HG02678 (cell line): ENCODE measurements around the gene IL17RD.

ENCODE experiments used
- ATAC-seq: cut with Tn5 transposase; IDR thresholded peaks from one replicate; pipeline ENCODE4 v1.9.1; 2021; ENCODE audit warnings: mild to moderate bottlenecking, moderate library complexity; ENCODE audit not compliant: unreplicated experiment

The IL17RD gene

GRCh38 chr3:57131210-57131588 lies 34.0 kb downstream of the IL17RD start:
- no peak for ATAC-seq

GRCh38 chr3:57130571-57131209 lies 34.5 kb downstream of the IL17RD start:
- no peak for ATAC-seq

GRCh38 chr3:57128826-57129667 lies 36.1 kb downstream of the IL17RD start:
- ATAC-seq = no peak

- ATAC-seq = no peak
Observed at GRCh38 chr3:57127891-57128518, 37.1 kb downstream of the IL17RD start.

- no peak for ATAC-seq
Observed at GRCh38 chr3:57126244-57126643, 38.9 kb downstream of the IL17RD start.

GRCh38 chr3:57120451-57121174 lies 44.5 kb downstream of the IL17RD start:
- no peak for ATAC-seq

GRCh38 chr3:57120040-57120439 lies 45.1 kb downstream of the IL17RD start:
- no peak for ATAC-seq

- no peak for ATAC-seq
Observed at GRCh38 chr3:57118254-57118653, 46.9 kb downstream of the IL17RD start.

- ATAC-seq = no peak
Observed at GRCh38 chr3:57116501-57116900, 48.7 kb downstream of the IL17RD start.

- no peak for ATAC-seq
Observed at GRCh38 chr3:57112206-57112605, 52.9 kb downstream of the IL17RD start.

GRCh38 chr3:57110798-57111197 lies 54.4 kb downstream of the IL17RD start:
- no peak for ATAC-seq

GRCh38 chr3:57110214-57110613 lies 54.9 kb downstream of the IL17RD start:
- ATAC-seq = no peak

GRCh38 chr3:57109437-57110199 lies 55.5 kb downstream of the IL17RD start:
- ATAC-seq = no peak

- ATAC-seq = no peak
Observed at GRCh38 chr3:57108684-57109083, 56.5 kb downstream of the IL17RD start.

GRCh38 chr3:57105585-57105984 lies 59.6 kb downstream of the IL17RD start:
- ATAC-seq = no peak

- no peak for ATAC-seq
Observed at GRCh38 chr3:57100046-57100695, 65.0 kb downstream of the IL17RD start.

GRCh38 chr3:57098418-57099310 lies 66.5 kb downstream of the IL17RD start:
- no peak for ATAC-seq

GRCh38 chr3:57097536-57097935 lies 67.6 kb downstream of the IL17RD start:
- no peak for ATAC-seq

- no peak for ATAC-seq
Observed at GRCh38 chr3:57095363-57095762, 69.8 kb downstream of the IL17RD start.
